ENCODE measurements around the gene GATAD2A. TPM values are rescaled to one million over a fixed set of nuclear protein-coding genes. Genes with fewer than 3 reads are reported as not detected.

Gene GATAD2A
- total and polyA plus RNA-seq, 2 donors (not counting 1 experiment from before 2014, with no cell fraction given) = 31.7 to 63.5 TPM

GRCh38 chr19:19459707-19460251 lies 54.3 kb downstream of the GATAD2A start:
- TF ChIP-seq CTCF (conservative IDR thresholded peaks at IDR 0.05 in 1 of 2, IDR thresholded peaks at IDR 0.05 in 1 of 2; ENCODE audit: low read depth in 1 of 2, low read length in 2 of 2) (no peak), EZH2 (IDR thresholded peaks at IDR 0.05; ENCODE audit: low read length, missing control alignments) (no peak)
- Histone ChIP-seq H3K27ac (ENCODE audit: insufficient read depth, low read length) (peak overlapping the region; percentile 90), H3K27me3 (ENCODE audit: control insufficient read depth, insufficient read depth, low read length) (no peaks in the 10 kb centered on the region), H3K36me3 (ENCODE audit: control insufficient read depth, insufficient read depth, low read length) (peaks cover under 1% of the 10 kb centered on the region), H3K79me2 (ENCODE audit: control insufficient read depth, insufficient read depth, low read length) (peaks cover 82% of the 10 kb centered on the region), H3K4me3 (replicated peaks in 1 of 4; ENCODE audit: control extremely low read depth in 1 of 4, insufficient read depth in 1 of 4, low read depth in 3 of 4, low read length in 4 of 4) (no peak overlapping the region), H4K20me1 (ENCODE audit: control insufficient read depth, extremely low read depth, insufficient read depth, low read length) (no peaks in the 10 kb centered on the region), H3K4me1 (ENCODE audit: control insufficient read depth, extremely low read depth, insufficient read depth, low read length) (peaks cover 62% of the 10 kb centered on the region), H2AFZ (ENCODE audit: low read length) (no peak overlapping the region), H3K9ac (ENCODE audit: insufficient read depth, low read length) (peak overlapping the region; percentile 37), H3K4me2 (ENCODE audit: extremely low read depth, insufficient read depth, low read length) (peak overlapping the region; percentile 42), H3K9me3 (ENCODE audit: control insufficient read depth, insufficient read depth, low read depth, low read length) (no peaks in the 10 kb centered on the region)
- DNase-seq (ENCODE audit: low read depth in 2 of 2) = peak; percentile 58 to 76

- H3K27me3 ChIP-seq (ENCODE audit: control insufficient read depth, insufficient read depth, low read length) = no peaks in the 10 kb centered on the region
- H2AFZ ChIP-seq (ENCODE audit: low read length) = no peak overlapping the region
- no peak overlapping the region for H3K4me3 ChIP-seq (replicated peaks in 1 of 4; ENCODE audit: control extremely low read depth in 1 of 4, insufficient read depth in 1 of 4, low read depth in 3 of 4, low read length in 4 of 4)
- peaks cover 84% of the 10 kb centered on the region for H3K79me2 ChIP-seq (ENCODE audit: control insufficient read depth, insufficient read depth, low read length)
- H3K4me1 ChIP-seq (ENCODE audit: control insufficient read depth, extremely low read depth, insufficient read depth, low read length) = peaks cover 62% of the 10 kb centered on the region
- peak overlapping the region; percentile 42 for H3K4me2 ChIP-seq (ENCODE audit: extremely low read depth, insufficient read depth, low read length)
- no peaks in the 10 kb centered on the region for H3K9me3 ChIP-seq (ENCODE audit: control insufficient read depth, insufficient read depth, low read depth, low read length)
- H4K20me1 ChIP-seq (ENCODE audit: control insufficient read depth, extremely low read depth, insufficient read depth, low read length) = no peaks in the 10 kb centered on the region
- peaks cover 4% of the 10 kb centered on the region for H3K36me3 ChIP-seq (ENCODE audit: control insufficient read depth, insufficient read depth, low read length)
- peak overlapping the region; percentile 90 for H3K27ac ChIP-seq (ENCODE audit: insufficient read depth, low read length)
- DNase-seq (ENCODE audit: low read depth in 2 of 2) = no peak
- no peak overlapping the region for H3K9ac ChIP-seq (ENCODE audit: insufficient read depth, low read length)
- TF ChIP-seq EZH2 (IDR thresholded peaks at IDR 0.05; ENCODE audit: low read length, missing control alignments) = no peak
Measured at GRCh38 chr19:19460258-19460731, 54.8 kb downstream of the GATAD2A start.

GRCh38 chr19:19460761-19461265 lies 55.3 kb downstream of the GATAD2A start:
- Histone ChIP-seq H3K4me3 (replicated peaks in 1 of 4; ENCODE audit: control extremely low read depth in 1 of 4, insufficient read depth in 1 of 4, low read depth in 3 of 4, low read length in 4 of 4) (no peak overlapping the region), H3K9ac (ENCODE audit: insufficient read depth, low read length) (peak overlapping the region; percentile 50), H3K4me2 (ENCODE audit: extremely low read depth, insufficient read depth, low read length) (peak overlapping the region; percentile 33), H3K36me3 (ENCODE audit: control insufficient read depth, insufficient read depth, low read length) (peaks cover 9% of the 10 kb centered on the region), H3K9me3 (ENCODE audit: control insufficient read depth, insufficient read depth, low read depth, low read length) (no peaks in the 10 kb centered on the region), H3K27me3 (ENCODE audit: control insufficient read depth, insufficient read depth, low read length) (no peaks in the 10 kb centered on the region), H3K27ac (ENCODE audit: insufficient read depth, low read length) (peak overlapping the region; percentile 90), H2AFZ (ENCODE audit: low read length) (no peak overlapping the region), H3K4me1 (ENCODE audit: control insufficient read depth, extremely low read depth, insufficient read depth, low read length) (peaks cover 62% of the 10 kb centered on the region), H3K79me2 (ENCODE audit: control insufficient read depth, insufficient read depth, low read length) (peaks cover 83% of the 10 kb centered on the region), H4K20me1 (ENCODE audit: control insufficient read depth, extremely low read depth, insufficient read depth, low read length) (no peaks in the 10 kb centered on the region)
- TF ChIP-seq EZH2 (IDR thresholded peaks at IDR 0.05; ENCODE audit: low read length, missing control alignments) (no peak), CTCF (conservative IDR thresholded peaks at IDR 0.05 in 1 of 2, IDR thresholded peaks at IDR 0.05 in 1 of 2; ENCODE audit: low read depth in 1 of 2, low read length in 2 of 2) (no peak)
- no peak for DNase-seq (ENCODE audit: low read depth in 2 of 2)

Data from fibroblast of lung (primary cell).